Activated T-cell treated with anti-CD3 and anti-CD28 coated beads, Interleukin-2, amount 50 U/mL, for 4 hours (primary cell): ENCODE measurements around the gene SH3RF3. TPM values are rescaled to one million over a fixed set of nuclear protein-coding genes. Genes with fewer than 3 reads are reported as not detected.

Source experiments
- ATAC-seq, 2 donors: fragments of 200-7000 bp; cut with Tn5 transposase; one replicate each; pipeline ENCODE4 v1.10.0; 2021
- DNase-seq: peaks from one replicate; pipeline ENCODE4 v3.0.0-alpha.2; 2020
- H3K27me3 Mint-ChIP-seq: one replicate; pipeline ENCODE4 v1.8.0; 2021; ENCODE audit warnings: low read depth, mixed read lengths
- H3K36me3 Mint-ChIP-seq: one replicate; pipeline ENCODE4 v1.8.0; 2022; ENCODE audit warnings: mixed read lengths; ENCODE audit not compliant: insufficient read depth
- H3K4me1 Mint-ChIP-seq: one replicate; pipeline ENCODE4 v1.8.0; 2021; ENCODE audit warnings: low read depth, mixed read lengths
- H3K4me3 Mint-ChIP-seq: one replicate; pipeline ENCODE4 v1.8.0; 2021; ENCODE audit warnings: mild to moderate bottlenecking, moderate library complexity, mixed read lengths
- H3K9me3 Mint-ChIP-seq: one replicate; pipeline ENCODE4 v1.8.0; 2021; ENCODE audit warnings: mixed read lengths
- total RNA-seq, 3 donors: library from RNA; stranded (reverse); gene quantifications; one replicate each; pipeline ENCODE4 v1.2.1, GENCODE V29; 2021

The SH3RF3 gene
- total RNA-seq, 3 donors from 2014 or later: 0.33 to 0.98 (median 0.89) TPM

DNA sequence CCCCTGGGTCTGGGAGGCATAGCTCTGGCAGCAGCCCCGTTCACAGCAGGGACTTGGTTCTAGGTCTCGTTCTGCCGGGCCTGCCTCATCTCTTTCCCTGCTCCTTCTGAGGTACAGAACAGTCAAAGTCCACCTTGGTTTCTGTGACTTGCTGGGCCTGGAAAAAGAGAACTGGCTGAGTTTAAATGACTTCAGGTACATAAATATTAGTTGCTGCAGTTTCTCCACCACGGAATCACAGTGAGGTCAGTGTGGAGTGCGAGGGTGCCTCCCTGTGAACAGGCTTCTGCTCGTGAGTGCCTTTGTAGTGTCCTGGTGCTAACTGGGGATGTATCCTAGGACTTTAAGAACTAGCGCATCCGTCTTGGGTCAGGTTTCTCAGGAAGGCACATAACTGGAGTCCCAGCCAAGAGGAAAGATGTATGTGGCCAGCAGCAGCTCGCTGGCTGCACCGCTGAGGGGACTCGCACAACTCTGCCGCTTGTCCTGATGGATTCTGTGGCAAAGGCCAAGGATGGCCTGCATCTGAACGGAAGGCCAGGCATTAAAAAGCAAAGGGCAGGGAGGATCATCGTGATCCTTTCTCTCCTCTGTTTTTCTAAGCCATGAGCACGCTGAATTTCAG is 188.6 kb downstream of the SH3RF3 start:
- Mint-ChIP-seq H3K4me3 (no peak overlapping the region), H3K36me3 (no peaks in the 10 kb centered on the region), H3K27me3 (peaks cover 3% of the 10 kb centered on the region), H3K9me3 (no peaks in the 10 kb centered on the region), H3K4me1 (peaks cover 15% of the 10 kb centered on the region)
- no peak for DNase-seq
- ATAC-seq: no peak

DNA sequence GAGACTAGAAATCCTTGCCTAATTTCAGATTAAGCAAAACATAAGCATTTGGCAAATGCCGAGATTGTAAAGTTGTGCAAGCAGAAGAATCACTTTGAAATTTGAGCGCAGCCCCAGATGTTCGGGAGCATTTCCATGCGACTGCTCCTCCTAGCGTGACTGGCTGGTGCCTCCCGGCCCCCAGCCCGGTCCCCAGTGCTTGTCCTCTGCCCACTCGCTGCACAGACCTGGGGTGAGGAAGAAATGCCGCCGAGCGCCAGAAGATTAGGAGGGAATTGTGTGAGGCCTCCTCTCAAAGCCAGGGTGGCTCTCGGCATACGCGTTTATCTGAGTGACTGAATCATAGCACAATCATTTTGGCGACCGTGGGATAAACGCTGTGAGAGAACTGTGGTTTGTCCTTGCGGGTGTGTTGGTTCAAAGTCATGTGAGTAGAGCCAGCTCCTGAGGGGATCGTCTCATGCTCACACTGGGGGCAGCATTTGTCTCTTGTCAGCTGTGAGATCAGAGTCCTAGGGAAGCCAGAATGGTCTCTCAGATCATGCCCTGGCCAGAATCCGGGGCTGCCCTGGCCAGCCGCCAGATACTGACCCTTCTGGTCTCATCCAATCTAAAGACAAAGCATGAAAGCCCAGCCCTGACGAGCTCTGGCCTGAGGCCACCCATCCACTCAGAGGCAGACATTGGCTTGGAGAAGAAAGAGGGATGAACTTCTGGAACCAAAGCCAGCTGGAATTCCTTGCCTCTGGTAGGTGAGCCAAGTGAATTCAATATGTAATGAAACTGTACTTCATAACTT is 189.3 kb downstream of the SH3RF3 start:
- no peak overlapping the region for H3K4me3 Mint-ChIP-seq
- DNase-seq (no peak), ATAC-seq (no peak)
- no peaks in the 10 kb centered on the region for H3K36me3 Mint-ChIP-seq
- H3K4me1 Mint-ChIP-seq: peaks cover 15% of the 10 kb centered on the region
- peaks cover 3% of the 10 kb centered on the region for H3K27me3 Mint-ChIP-seq
- no peaks in the 10 kb centered on the region for H3K9me3 Mint-ChIP-seq

DNA sequence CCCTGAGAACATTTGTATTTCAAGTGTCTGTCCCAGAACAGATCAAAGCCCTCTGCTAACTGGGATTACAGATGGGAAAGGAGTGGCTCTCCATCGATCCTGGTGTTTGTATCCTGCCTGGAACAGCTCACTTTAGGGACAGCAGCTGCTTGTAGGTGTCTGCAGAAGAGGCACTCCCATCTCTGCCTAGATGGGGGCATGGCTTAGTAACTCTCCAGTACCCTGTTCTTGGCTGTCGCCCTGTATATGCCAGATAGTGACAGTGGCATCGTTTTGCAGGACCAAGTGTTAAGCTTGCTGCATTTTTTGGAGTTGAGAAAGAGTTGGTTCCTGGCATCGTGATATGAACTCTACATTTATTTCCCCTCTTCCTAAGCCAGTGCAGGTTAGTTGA is 189.9 kb downstream of the SH3RF3 start:
- peaks cover 3% of the 10 kb centered on the region for H3K27me3 Mint-ChIP-seq
- no peaks in the 10 kb centered on the region for H3K9me3 Mint-ChIP-seq
- H3K4me3 Mint-ChIP-seq: no peak overlapping the region
- H3K4me1 Mint-ChIP-seq: peaks cover 15% of the 10 kb centered on the region
- H3K36me3 Mint-ChIP-seq: no peaks in the 10 kb centered on the region
- DNase-seq (no peak), ATAC-seq (no peak)

DNA sequence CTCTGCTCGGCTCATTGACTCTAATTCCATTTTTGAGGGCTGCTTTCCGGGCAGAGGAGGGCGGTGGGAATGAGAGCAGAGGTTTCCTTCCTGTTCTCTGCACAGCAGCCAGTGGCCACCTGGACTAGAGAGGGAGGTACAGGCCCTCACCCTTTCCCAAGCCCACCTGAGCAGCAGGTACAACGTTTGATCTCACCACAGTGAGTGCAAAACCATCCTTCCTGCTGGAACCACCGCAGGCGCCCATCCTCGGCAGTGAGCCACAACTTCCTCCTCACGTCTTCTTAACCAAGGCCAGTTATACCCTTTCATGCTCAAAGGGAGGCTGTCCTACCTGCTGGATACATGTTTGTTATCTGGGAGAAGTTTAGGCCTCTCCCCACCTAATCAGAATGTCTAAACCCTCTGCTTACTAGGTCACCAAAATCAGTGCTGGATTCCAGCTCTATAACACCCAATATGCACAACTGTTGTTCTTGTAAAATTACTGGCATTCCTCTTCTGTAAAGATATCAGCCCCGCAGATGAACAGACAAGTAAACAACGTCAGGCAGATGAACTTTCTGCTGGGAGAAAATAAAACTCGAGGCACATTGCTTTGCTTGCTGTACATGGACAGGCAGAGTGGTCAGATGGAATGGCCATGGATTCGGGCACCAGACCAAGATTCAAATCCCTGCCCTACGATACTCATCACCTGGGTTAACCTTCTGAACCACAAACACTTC is 191.4 kb downstream of the SH3RF3 start:
- no peaks in the 10 kb centered on the region for H3K9me3 Mint-ChIP-seq
- peaks cover 15% of the 10 kb centered on the region for H3K4me1 Mint-ChIP-seq
- DNase-seq (no peak), ATAC-seq (no peak)
- no peaks in the 10 kb centered on the region for H3K36me3 Mint-ChIP-seq
- peaks cover 3% of the 10 kb centered on the region for H3K27me3 Mint-ChIP-seq
- no peak overlapping the region for H3K4me3 Mint-ChIP-seq

DNA sequence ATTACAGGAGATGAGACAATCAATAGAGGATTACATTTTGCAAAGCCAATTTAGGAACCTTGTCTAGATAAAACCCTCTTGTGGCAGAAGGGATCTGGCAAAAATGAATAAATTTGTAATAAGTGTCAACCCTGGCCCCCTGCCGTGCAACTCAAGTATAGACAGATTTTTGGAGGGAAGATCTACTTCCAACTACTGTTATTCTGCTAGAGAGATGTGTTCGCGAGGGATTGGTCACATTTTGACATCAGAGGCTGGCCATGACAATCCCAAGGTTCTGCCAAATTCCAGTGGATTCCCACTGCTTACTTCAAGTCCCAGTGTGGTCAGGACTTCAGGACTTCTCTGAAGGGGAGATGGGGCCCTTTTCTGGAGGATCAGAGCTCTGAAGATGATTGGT is 192.6 kb downstream of the SH3RF3 start:
- Mint-ChIP-seq H3K27me3 (peaks cover 3% of the 10 kb centered on the region), H3K9me3 (no peaks in the 10 kb centered on the region), H3K4me1 (peaks cover 15% of the 10 kb centered on the region), H3K4me3 (no peak overlapping the region), H3K36me3 (no peaks in the 10 kb centered on the region)
- DNase-seq: no peak
- ATAC-seq: no peak

DNA sequence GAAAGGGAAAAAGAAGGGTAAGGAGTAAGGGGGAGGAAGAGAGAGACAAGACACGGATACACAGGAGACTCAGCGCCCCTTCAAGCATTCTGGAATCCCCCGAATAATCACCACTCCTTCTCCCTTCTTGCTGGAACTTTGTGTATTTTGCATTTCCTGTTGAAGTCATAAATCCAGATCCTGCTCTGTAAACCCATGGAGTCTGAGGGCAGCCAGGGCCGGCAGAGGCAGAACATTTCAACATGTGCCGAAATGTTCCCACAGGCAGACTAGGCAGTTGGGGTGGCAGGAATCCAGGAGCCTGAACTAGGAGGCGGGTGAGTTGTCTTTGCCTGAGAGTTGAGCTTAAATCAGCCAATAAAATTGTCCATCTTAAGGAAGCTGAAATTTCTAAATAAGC is 193.1 kb downstream of the SH3RF3 start:
- H3K27me3 Mint-ChIP-seq: peaks cover 3% of the 10 kb centered on the region
- no peak for ATAC-seq
- DNase-seq: no peak
- H3K4me1 Mint-ChIP-seq: peaks cover 15% of the 10 kb centered on the region
- no peaks in the 10 kb centered on the region for H3K9me3 Mint-ChIP-seq
- no peaks in the 10 kb centered on the region for H3K36me3 Mint-ChIP-seq
- no peak overlapping the region for H3K4me3 Mint-ChIP-seq

DNA sequence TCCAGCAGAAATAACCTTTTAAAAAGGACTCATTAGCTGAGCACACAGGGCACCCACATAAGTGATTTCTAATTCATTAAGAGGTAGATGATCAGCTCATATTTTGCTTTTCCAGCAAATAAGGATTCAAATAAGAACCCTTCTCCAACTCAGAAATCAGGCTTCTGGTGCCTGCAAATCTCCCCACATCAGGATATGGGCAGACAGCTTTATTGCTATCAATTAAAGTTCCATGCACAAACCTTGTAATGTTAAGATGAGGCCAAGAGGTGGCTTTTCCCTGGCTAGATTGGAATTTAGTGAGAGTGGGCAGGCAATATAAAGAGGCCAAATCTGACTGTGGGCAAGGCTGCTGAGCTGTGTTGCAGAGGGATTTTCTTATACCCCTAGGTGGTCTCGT is 193.6 kb downstream of the SH3RF3 start:
- H3K9me3 Mint-ChIP-seq: no peaks in the 10 kb centered on the region
- no peak for ATAC-seq
- peaks cover 3% of the 10 kb centered on the region for H3K27me3 Mint-ChIP-seq
- no peak for DNase-seq
- peaks cover 15% of the 10 kb centered on the region for H3K4me1 Mint-ChIP-seq
- H3K4me3 Mint-ChIP-seq: no peak overlapping the region
- no peaks in the 10 kb centered on the region for H3K36me3 Mint-ChIP-seq

DNA sequence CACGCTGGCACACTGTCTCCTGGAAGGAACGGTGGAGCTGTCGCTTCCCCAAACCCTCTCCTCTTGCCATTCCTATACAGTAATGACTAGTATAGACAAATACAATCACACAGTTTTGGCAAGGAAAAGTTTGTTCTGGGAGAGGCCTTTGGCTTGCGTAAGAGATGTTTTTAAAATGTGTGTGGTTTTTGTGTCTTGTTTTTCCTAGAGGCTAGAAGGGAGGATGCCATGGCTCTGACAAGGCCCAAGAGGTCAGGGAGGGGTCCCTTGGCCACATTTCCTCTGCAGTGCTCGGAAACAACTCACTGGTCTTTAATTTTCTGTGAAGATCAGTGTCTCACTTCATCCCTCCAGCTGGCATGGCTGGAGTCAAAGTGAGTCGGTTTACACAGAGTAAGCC is 195.9 kb downstream of the SH3RF3 start:
- Mint-ChIP-seq H3K9me3 (no peaks in the 10 kb centered on the region), H3K4me1 (peaks cover 7% of the 10 kb centered on the region), H3K27me3 (peaks cover 3% of the 10 kb centered on the region), H3K36me3 (no peaks in the 10 kb centered on the region), H3K4me3 (no peak overlapping the region)
- DNase-seq (no peak), ATAC-seq (no peak)

DNA sequence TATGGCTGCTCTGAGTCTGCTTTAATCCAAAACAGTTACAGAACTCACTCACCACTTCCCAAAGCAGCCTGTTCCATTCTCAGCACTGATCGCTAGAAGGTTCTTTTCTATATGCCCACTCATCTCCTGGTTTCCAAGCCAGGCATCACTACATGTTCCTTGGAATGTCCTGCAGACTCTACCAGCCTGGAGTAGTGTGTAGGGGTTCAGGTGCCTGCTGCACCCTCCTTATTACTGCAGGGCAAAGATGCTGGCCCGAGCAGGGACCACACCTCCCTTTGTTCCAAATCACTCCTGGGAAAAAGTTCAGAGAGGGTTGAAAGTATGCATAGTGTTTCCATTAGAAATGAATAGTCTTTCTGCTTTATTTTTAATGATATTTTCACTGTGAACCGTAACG is 196.6 kb downstream of the SH3RF3 start:
- no peaks in the 10 kb centered on the region for H3K36me3 Mint-ChIP-seq
- no peak overlapping the region for H3K4me3 Mint-ChIP-seq
- H3K9me3 Mint-ChIP-seq: no peaks in the 10 kb centered on the region
- H3K4me1 Mint-ChIP-seq: peaks cover under 1% of the 10 kb centered on the region
- H3K27me3 Mint-ChIP-seq: peaks cover 3% of the 10 kb centered on the region
- DNase-seq (no peak), ATAC-seq (no peak)

DNA sequence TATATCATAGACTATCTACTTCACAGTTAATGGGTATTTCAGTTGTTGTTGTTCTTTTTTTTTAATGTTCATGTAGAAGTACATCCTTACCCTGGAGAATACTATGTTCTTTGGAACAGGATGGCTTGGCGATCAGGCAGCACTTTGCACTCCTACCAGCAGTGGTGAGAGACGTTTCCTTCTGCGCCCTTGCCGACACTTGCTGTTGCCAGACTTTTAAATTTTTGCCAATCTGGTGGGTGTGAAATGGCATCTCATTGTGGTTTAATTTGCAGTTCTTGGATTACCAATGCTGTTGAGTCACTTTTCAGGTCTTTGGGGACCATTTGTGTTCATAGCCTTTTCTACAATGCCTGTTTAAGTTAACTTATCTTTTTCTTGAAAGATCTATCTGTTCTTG is 197.3 kb downstream of the SH3RF3 start:
- ATAC-seq: no peak

DNA sequence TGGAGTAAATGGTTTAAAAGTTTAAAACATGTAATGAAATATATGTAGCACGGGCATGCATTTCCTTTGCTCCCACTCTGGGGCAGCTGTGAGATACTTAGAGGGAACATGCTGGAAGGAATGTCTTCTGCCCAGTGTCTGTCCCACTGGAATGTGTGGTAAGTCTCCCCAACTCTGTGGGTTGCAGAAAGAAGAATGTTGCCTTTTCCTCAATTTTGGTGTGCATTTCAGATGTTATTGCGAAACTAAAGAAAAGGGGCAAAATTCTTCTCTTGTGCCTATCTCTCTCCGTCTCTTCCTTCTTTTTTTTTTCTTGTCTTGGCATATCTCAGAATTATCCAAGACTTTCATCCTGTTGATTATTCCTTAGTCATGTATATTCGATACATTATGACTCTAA is 201.1 kb downstream of the SH3RF3 start:
- H3K9me3 Mint-ChIP-seq: no peaks in the 10 kb centered on the region
- peaks cover 3% of the 10 kb centered on the region for H3K27me3 Mint-ChIP-seq
- ATAC-seq (no peak), DNase-seq (no peak)
- H3K36me3 Mint-ChIP-seq: no peaks in the 10 kb centered on the region
- H3K4me3 Mint-ChIP-seq: no peak overlapping the region
- peaks cover 16% of the 10 kb centered on the region for H3K4me1 Mint-ChIP-seq

More for the DNA sequence above, 197.3 kb downstream of the SH3RF3 start:
- Mint-ChIP-seq H3K36me3 (no peaks in the 10 kb centered on the region), H3K27me3 (peaks cover 3% of the 10 kb centered on the region), H3K9me3 (no peaks in the 10 kb centered on the region), H3K4me3 (no peak overlapping the region), H3K4me1 (no peaks in the 10 kb centered on the region)
- no peak for DNase-seq

DNA sequence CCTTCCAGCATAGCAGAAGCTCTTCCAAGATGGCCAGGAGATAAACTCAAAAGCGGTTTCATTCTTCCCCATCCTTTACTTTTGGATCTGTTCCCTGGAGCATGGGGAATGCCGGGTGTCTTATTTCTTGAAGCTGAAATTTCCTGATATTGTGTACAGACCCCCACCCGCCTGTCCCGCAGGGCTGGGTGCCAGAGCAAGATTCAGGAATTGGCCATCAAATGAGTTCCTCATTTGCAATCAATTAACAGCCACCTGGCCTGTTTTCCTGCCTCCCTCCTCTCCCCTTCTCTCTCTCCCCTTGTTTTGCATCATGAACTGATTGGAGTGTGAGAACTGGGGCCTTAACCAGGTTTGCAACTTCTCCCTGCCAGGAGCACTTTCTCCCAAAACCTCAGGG is 202.1 kb downstream of the SH3RF3 start:
- no peak for ATAC-seq
- DNase-seq: no peak
- H3K9me3 Mint-ChIP-seq: no peaks in the 10 kb centered on the region
- H3K27me3 Mint-ChIP-seq: peaks cover 6% of the 10 kb centered on the region
- H3K4me3 Mint-ChIP-seq: no peak overlapping the region
- no peaks in the 10 kb centered on the region for H3K36me3 Mint-ChIP-seq
- H3K4me1 Mint-ChIP-seq: peaks cover 25% of the 10 kb centered on the region

DNA sequence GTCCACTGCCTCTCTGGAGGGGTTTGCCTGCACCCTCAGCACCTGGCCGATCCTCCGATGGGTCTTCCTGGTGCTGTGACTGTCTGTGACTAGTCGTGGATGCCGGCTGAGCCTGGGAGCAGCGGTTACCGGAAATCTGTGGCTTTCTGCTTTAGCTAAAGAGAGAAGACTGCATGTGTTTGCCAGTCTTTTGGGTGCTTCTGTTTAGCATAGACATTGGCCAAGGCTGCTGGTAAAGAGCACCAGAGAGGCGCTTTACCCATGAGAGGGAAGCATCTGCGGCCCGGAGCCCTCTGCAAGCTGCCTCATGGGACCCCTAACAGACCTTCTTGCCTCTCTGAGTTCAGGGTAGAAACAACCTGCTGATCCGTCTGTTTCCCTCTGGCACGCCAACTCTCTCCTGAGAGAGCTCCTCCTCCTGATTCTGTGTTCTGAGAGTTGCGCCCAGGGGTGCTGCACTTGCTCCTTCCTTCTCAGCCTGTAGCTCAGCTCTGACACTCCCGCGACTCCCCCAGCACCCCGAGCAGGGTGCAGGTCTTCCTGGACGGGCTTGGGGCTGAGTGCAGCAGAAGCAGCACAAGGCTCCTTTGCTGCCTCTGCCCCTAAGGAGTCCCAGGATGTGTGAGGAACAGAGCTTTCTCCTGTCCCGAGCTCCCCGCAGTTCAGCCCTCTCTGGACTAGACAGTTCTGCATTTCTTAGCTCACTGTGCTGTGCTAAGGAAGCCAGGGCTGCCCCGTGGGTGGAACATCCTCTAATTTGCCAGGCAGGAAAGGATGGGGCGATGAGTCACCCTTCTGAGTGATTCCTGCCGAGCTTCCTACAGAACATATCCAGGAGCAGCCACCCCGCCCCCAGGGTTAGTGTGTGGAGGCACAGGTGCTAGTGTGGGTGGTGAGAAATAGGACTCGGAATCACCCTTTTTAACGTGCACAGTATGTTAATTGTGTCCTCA is 203.2 kb downstream of the SH3RF3 start:
- peak overlapping the region; percentile 70 for H3K4me3 Mint-ChIP-seq
- peaks cover 28% of the 10 kb centered on the region for H3K4me1 Mint-ChIP-seq
- DNase-seq (no peak), ATAC-seq (peak; percentile 44 to 51)
- peaks cover 8% of the 10 kb centered on the region for H3K27me3 Mint-ChIP-seq
- H3K36me3 Mint-ChIP-seq: no peaks in the 10 kb centered on the region
- H3K9me3 Mint-ChIP-seq: no peaks in the 10 kb centered on the region

DNA sequence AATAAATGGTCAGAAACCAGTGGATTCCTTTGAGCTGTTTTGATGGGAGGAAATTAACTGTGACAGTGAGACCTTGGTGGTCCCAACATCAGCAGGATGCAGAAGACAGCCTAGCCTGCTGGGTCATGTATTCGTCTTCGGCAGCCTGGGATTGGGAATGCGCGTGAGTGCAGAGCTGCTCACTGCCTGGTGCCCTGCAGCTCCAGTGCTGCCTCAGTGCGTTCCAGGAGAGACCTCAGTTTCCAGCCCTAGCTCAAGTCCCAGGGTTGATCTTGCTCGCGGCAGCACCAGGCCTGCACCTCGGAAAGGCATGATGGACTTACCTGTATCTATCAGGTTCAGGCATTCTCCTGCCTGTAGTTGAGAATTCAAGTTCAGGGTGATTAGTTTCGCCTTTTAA is 203.9 kb downstream of the SH3RF3 start:
- Mint-ChIP-seq H3K4me1 (peaks cover 30% of the 10 kb centered on the region), H3K27me3 (peaks cover 10% of the 10 kb centered on the region), H3K9me3 (no peaks in the 10 kb centered on the region), H3K36me3 (no peaks in the 10 kb centered on the region), H3K4me3 (no peak overlapping the region)
- no peak for ATAC-seq
- no peak for DNase-seq
